IPS-NIHi7 (cell line): ENCODE data around the gene CARD19.

Experiments
- DNase-seq: peaks from one replicate; pipeline ENCODE4 v3.0.0; 2012; ENCODE audit warnings: mixed read lengths; ENCODE audit errors: extremely low spot score

Gene CARD19

GRCh38 chr9:93096131-93096802 lies at the start of gene CARD19:
Gene CARD19 (plus strand): TSS chr9:93096217. CDS start chr9:93096346, 129 bp downstream.
- DNase-seq, result peak; percentile 41

- no peak for DNase-seq
Measured at GRCh38 chr9:93048566-93049448, 47.2 kb upstream of the CARD19 start.

- no peak for DNase-seq
Measured at GRCh38 chr9:93049491-93049890, 46.5 kb upstream of the CARD19 start.

GRCh38 chr9:93050231-93050630 lies 45.8 kb upstream of the CARD19 start:
- DNase-seq, result no peak

GRCh38 chr9:93051680-93052089 lies 44.3 kb upstream of the CARD19 start:
- no peak for DNase-seq

GRCh38 chr9:93052791-93053540 lies 43.1 kb upstream of the CARD19 start:
- DNase-seq, result peak; percentile 38

GRCh38 chr9:93053781-93054331 lies 42.2 kb upstream of the CARD19 start:
- DNase-seq, result no peak

- no peak for DNase-seq
Measured at GRCh38 chr9:93054758-93055704, 41.0 kb upstream of the CARD19 start.

GRCh38 chr9:93057042-93057702 lies 38.8 kb upstream of the CARD19 start:
- peak; percentile 64 for DNase-seq

GRCh38 chr9:93057703-93058354 lies 38.2 kb upstream of the CARD19 start:
- no peak for DNase-seq

GRCh38 chr9:93058355-93059010 lies 37.5 kb upstream of the CARD19 start, which contains the start of gene SUSD3:
Gene SUSD3 (plus strand): TSS chr9:93058701. CDS start chr9:93058743, 42 bp downstream.
- peak; percentile 97 for DNase-seq

GRCh38 chr9:93059011-93059714 lies 36.9 kb upstream of the CARD19 start:
- no peak for DNase-seq

- DNase-seq, result no peak
Measured at GRCh38 chr9:93059715-93060578, 36.1 kb upstream of the CARD19 start.

- no peak for DNase-seq
Measured at GRCh38 chr9:93060746-93061259, 35.2 kb upstream of the CARD19 start.

- DNase-seq, result no peak
Measured at GRCh38 chr9:93061260-93061751, 34.7 kb upstream of the CARD19 start.

GRCh38 chr9:93061791-93062763 lies 33.9 kb upstream of the CARD19 start:
- peak; percentile 59 for DNase-seq
